BE2C (cell line): ENCODE data around the gene P4HA1.
"Not testable (repeated sequence)": the region's sequence is repeated elsewhere in the genome, so short reads cannot be mapped to it uniquely, and the experiment has no call there.

ENCODE experiments used
- DNase-seq: peaks from one replicate; pipeline ENCODE4 v3.0.0-alpha.2; 2020
- H3K27me3 ChIP-seq: fragments of 250-450 bp; sonication (Bioruptor Pico); 2 replicates; pipeline ENCODE4 v1.5.1; 2020; ENCODE audit warnings: mild to moderate bottlenecking
- H3K36me3 ChIP-seq: fragments of 250-450 bp; sonication (Bioruptor Pico); 2 replicates; pipeline ENCODE4 v1.5.1; 2020; ENCODE audit warnings: mild to moderate bottlenecking
- H3K4me1 ChIP-seq: fragments of 250-450 bp; sonication (Bioruptor Pico); 2 replicates; pipeline ENCODE4 v1.5.1; 2020
- H3K4me3 ChIP-seq: 2 replicates; pipeline ENCODE4 v1.5.1; 2011; ENCODE audit warnings: low read depth, low read length
- H3K9me3 ChIP-seq: fragments of 250-450 bp; sonication (Bioruptor Pico); 2 replicates; pipeline ENCODE4 v1.5.1; 2020
- CTCF ChIP-seq: IDR thresholded peaks from 2 replicates; pipeline ENCODE4 v1.5.1; 2012; ENCODE audit warnings: mild to moderate bottlenecking, low read depth, low read length

P4HA1 gene

GRCh38 chr10:73116017-73116416, 19.4 kb upstream of the P4HA1 start:
- no peak overlapping the region for H3K4me3 ChIP-seq
- no peaks in the 10 kb centered on the region for H3K4me1 ChIP-seq
- no peaks in the 10 kb centered on the region for H3K9me3 ChIP-seq
- H3K36me3 ChIP-seq = no peaks in the 10 kb centered on the region; the same call in 1 of the 2 replicates
- no peak for DNase-seq
- TF ChIP-seq CTCF = no peak
- H3K27me3 ChIP-seq = no peaks in the 10 kb centered on the region

GRCh38 chr10:73113551-73113950, 16.9 kb upstream of the P4HA1 start:
- DNase-seq = no peak
- H3K36me3 ChIP-seq = no peaks in the 10 kb centered on the region
- no peak overlapping the region for H3K4me3 ChIP-seq
- TF ChIP-seq CTCF = no peak
- no peaks in the 10 kb centered on the region for H3K4me1 ChIP-seq
- no peaks in the 10 kb centered on the region for H3K9me3 ChIP-seq
- H3K27me3 ChIP-seq = no peaks in the 10 kb centered on the region

GRCh38 chr10:73112032-73112431, 15.4 kb upstream of the P4HA1 start:
- not testable (repeated sequence) for DNase-seq, H3K4me3 ChIP-seq, H3K9me3 ChIP-seq, H3K27me3 ChIP-seq, H3K4me1 ChIP-seq, H3K36me3 ChIP-seq

- peak; percentile 67 for DNase-seq
Measured at GRCh38 chr10:73110345-73110849, 13.7 kb upstream of the P4HA1 start, which contains the start of gene NUDT13. NUDT13 (plus strand) TSS chr10:73110455; CDS start chr10:73114366, 3,911 bp downstream.

GRCh38 chr10:73109248-73109652, 12.6 kb upstream of the P4HA1 start:
- H3K9me3 ChIP-seq, DNase-seq, H3K27me3 ChIP-seq, H3K4me3 ChIP-seq, H3K36me3 ChIP-seq, H3K4me1 ChIP-seq: not testable (repeated sequence)

More at GRCh38 chr10:73110345-73110849, 13.7 kb upstream of the P4HA1 start, which contains the start of gene NUDT13:
- H3K4me1 ChIP-seq = no peaks in the 10 kb centered on the region
- no peak for TF ChIP-seq CTCF
- H3K9me3 ChIP-seq = no peaks in the 10 kb centered on the region
- H3K27me3 ChIP-seq = no peaks in the 10 kb centered on the region
- H3K4me3 ChIP-seq = peak within 1 kb of the TSS; percentile 72
- H3K36me3 ChIP-seq = no peaks in the 10 kb centered on the region

GRCh38 chr10:73106301-73106700, 9.6 kb upstream of the P4HA1 start:
- H3K9me3 ChIP-seq = no peaks in the 10 kb centered on the region
- no peak for DNase-seq
- no peaks in the 10 kb centered on the region for H3K4me1 ChIP-seq
- no peak overlapping the region for H3K4me3 ChIP-seq
- no peaks in the 10 kb centered on the region for H3K27me3 ChIP-seq
- no peak for TF ChIP-seq CTCF
- no peaks in the 10 kb centered on the region for H3K36me3 ChIP-seq

- Histone ChIP-seq H3K27me3 (no peaks in the 10 kb centered on the region), H3K36me3 (no peaks in the 10 kb centered on the region), H3K4me3 (no peak overlapping the region), H3K4me1 (no peaks in the 10 kb centered on the region), H3K9me3 (no peaks in the 10 kb centered on the region)
- no peak for TF ChIP-seq CTCF
- no peak for DNase-seq
Measured at GRCh38 chr10:73099141-73099540, 2.5 kb upstream of the P4HA1 start.
